HCT116 (cell line): ENCODE measurements around the gene PLEKHG3. TPM values are rescaled to one million over a fixed set of nuclear protein-coding genes. Genes with fewer than 3 reads are reported as not detected.

ENCODE experiments used
- ATAC-seq: fragments of 200-7000 bp; cut with Tn5 transposase; 2 replicates; pipeline ENCODE4 v1.9.1; 2020; ENCODE audit warnings: mild to moderate bottlenecking, moderate library complexity
- BruUV-seq: library from RNA; stranded (reverse); fragments of 400-500 nt; replicated peaks from 2 replicates; lab custom pipeline; 2021; lab: Mats Ljungman, UMichigan
- CTCF ChIA-PET: fragments of 300-600 bp; sonication (Branson Sonifier 250); formaldehyde crosslinking; loops from one replicate; lab custom pipeline; 2021; ENCODE audit warnings: antibody characterized with exemption; lab: Charles Lee
- POLR2A ChIA-PET: fragments of 300-600, 350-600 bp; sonication (Branson Sonifier 250); formaldehyde crosslinking; loops from one replicate; lab custom pipeline; 2021; ENCODE audit warnings: antibody characterized with exemption; lab: Charles Lee
- RAD21 ChIA-PET, 2 experiments: fragments of 300-600 bp; sonication (Branson Sonifier 250); formaldehyde crosslinking; loops; one replicate each; lab custom pipeline; 2023; ENCODE audit warnings: low total read pairs in 2 of 2; ENCODE audit not compliant: uncharacterized antibody in 2 of 2, unreplicated experiment in 2 of 2, low non-redundant PET in 1 of 2; lab: Charles Lee
- DNase-seq: peaks from one replicate; pipeline ENCODE4 v3.0.0-alpha.2; 2010; ENCODE audit warnings: low read depth, low spot score
- H2AFZ ChIP-seq: fragments of 200-600 bp; shearing (Covaris generic), sonication (generic); 2 replicates; pipeline ENCODE4 v1.6.1; 2017; ENCODE audit warnings: low read depth, mixed run types, mixed read lengths, antibody characterized with exemption, low read length; ENCODE audit not compliant: poor library complexity, severe bottlenecking
- H3K27ac ChIP-seq: 2 replicates; pipeline ENCODE4 v1.5.1; 2012; ENCODE audit warnings: low read depth, low read length
- H3K27me3 ChIP-seq: fragments of 200-600 bp; sonication (generic); 2 replicates; pipeline ENCODE4 v1.6.1; 2016; ENCODE audit warnings: mixed run types, low read length, mixed read lengths; ENCODE audit not compliant: insufficient read depth
- H3K36me3 ChIP-seq, 2 experiments: fragments of 200-500 bp in 1 of 2; fragments of 200-600 bp in 1 of 2; sonication (Bioruptor generic) in 1 of 2; sonication (generic) in 1 of 2; 2 replicates each; pipeline versions ENCODE4 v1.5.1 to v1.6.1; 2014 to 2016; ENCODE audit warnings: low read length in 2 of 2, inconsistent platforms in 1 of 2, mixed read lengths in 1 of 2, mixed run types in 1 of 2; ENCODE audit not compliant: insufficient read depth in 2 of 2, control insufficient read depth in 1 of 2
- H3K4me1 ChIP-seq, 2 experiments: fragments of 200-600 bp in 1 of 2; sonication (generic) in 1 of 2; 2 replicates each; pipeline versions ENCODE4 v1.5.1 to v1.6.1; 2012 to 2017; ENCODE audit warnings: low read length in 2 of 2, inconsistent platforms in 1 of 2, mild to moderate bottlenecking in 1 of 2, mixed read lengths in 1 of 2, mixed run types in 1 of 2, moderate library complexity in 1 of 2; ENCODE audit not compliant: insufficient read depth in 2 of 2, control insufficient read depth in 1 of 2
- H3K4me2 ChIP-seq: fragments of 200-600 bp; sonication (generic); 2 replicates; pipeline ENCODE4 v1.6.1; 2017; ENCODE audit warnings: mixed run types, low read length, mixed read lengths
- H3K4me3 ChIP-seq, 2 experiments: fragments of 200-600 bp in 1 of 2; sonication (generic) in 1 of 2; replicated peaks in 1 of 2; 2 replicates each; pipeline ENCODE4 v1.5.1; 2011 to 2016; ENCODE audit warnings: low read length in 2 of 2, control low read depth in 1 of 2, low read depth in 1 of 2, mild to moderate bottlenecking in 1 of 2, mixed read lengths in 1 of 2, mixed run types in 1 of 2
- H3K79me2 ChIP-seq: fragments of 200-600 bp; sonication (generic); 2 replicates; pipeline ENCODE4 v1.6.1; 2017; ENCODE audit warnings: mild to moderate bottlenecking, mixed run types, low read length, moderate library complexity, mixed read lengths; ENCODE audit not compliant: insufficient read depth
- H3K9ac ChIP-seq: fragments of 200-600 bp; sonication (generic); 2 replicates; pipeline ENCODE4 v1.6.1; 2016; ENCODE audit warnings: low read length, mixed read lengths
- H3K9me2 ChIP-seq: fragments of 200-600 bp; sonication (generic), shearing (Covaris generic); 2 replicates; pipeline ENCODE4 v1.6.1; 2017; ENCODE audit warnings: mixed run types, mild to moderate bottlenecking, moderate library complexity; ENCODE audit not compliant: insufficient read depth
- H3K9me3 ChIP-seq, 2 experiments: fragments of 200-500 bp in 1 of 2; fragments of 200-600 bp in 1 of 2; sonication (Bioruptor generic) in 1 of 2; sonication (generic) in 1 of 2; 2 replicates each; pipeline ENCODE4 v1.6.1; 2014 to 2017; ENCODE audit warnings: low read length in 2 of 2, mixed read lengths in 2 of 2, inconsistent platforms in 1 of 2, low read depth in 1 of 2, mild to moderate bottlenecking in 1 of 2, mixed run types in 1 of 2, moderate library complexity in 1 of 2; ENCODE audit not compliant: control insufficient read depth in 1 of 2, insufficient read depth in 1 of 2
- H4K20me1 ChIP-seq: fragments of 200-600 bp; sonication (generic), shearing (Covaris generic); 2 replicates; pipeline ENCODE4 v1.6.1; 2017; ENCODE audit warnings: mixed run types, mild to moderate bottlenecking, moderate library complexity; ENCODE audit not compliant: insufficient read depth
- EZH2 ChIP-seq: fragments of 200-600 bp; sonication (generic); IDR thresholded peaks from 2 replicates; pipeline ENCODE4 v1.6.1; 2017; ENCODE audit warnings: antibody characterized with exemption, mixed run types
- EZH2phosphoT487 ChIP-seq: fragments of 200-600 bp; IDR thresholded peaks from 2 replicates; pipeline ENCODE4 v1.6.1; 2018; ENCODE audit warnings: antibody characterized with exemption, borderline replicate concordance
- POLR2A ChIP-seq: IDR thresholded peaks from 2 replicates; pipeline ENCODE4 v1.7.0; 2011; ENCODE audit warnings: borderline replicate concordance; ENCODE audit not compliant: insufficient read depth, insufficient read length; ENCODE audit errors: extremely low read depth
- RAD21 ChIP-seq: IDR thresholded peaks from 2 replicates; pipeline ENCODE4 v1.6.1; 2012; ENCODE audit warnings: low read depth, mild to moderate bottlenecking
- YY1 ChIP-seq: IDR thresholded peaks from 2 replicates; pipeline ENCODE4 v1.6.1; 2011; ENCODE audit warnings: low read length, low read depth, moderate library complexity, mild to moderate bottlenecking; ENCODE audit not compliant: insufficient replicate concordance; ENCODE audit errors: extremely low read depth
- ZNF274 ChIP-seq: fragments of 200-500 bp; sonication (Bioruptor generic); IDR thresholded peaks from 2 replicates; pipeline ENCODE4 v1.6.1; 2014; ENCODE audit warnings: mild to moderate bottlenecking, low read depth, low read length, inconsistent platforms
- intact Hi-C: fragments of 100-400 bp; cut with micrococcal nuclease; formaldehyde crosslinking; loops from 2 replicates; pipeline ENCODE4 v1.10.0; 2022
- total RNA-seq: library from RNA; stranded (reverse); gene quantifications from one replicate; pipeline ENCODE4 v1.2.1, GENCODE V29; 2021; ENCODE audit not compliant: unreplicated experiment
- TF ChIP-seq, protein P1 (sequence below): IDR thresholded peaks from 2 replicates; pipeline ENCODE4 v1.6.1; 2011; ENCODE audit warnings: mild to moderate bottlenecking, low read length, moderate library complexity; ENCODE audit not compliant: insufficient replicate concordance; ENCODE audit errors: extremely low read depth
- TF ChIP-seq, protein P2 (sequence below): IDR thresholded peaks from 2 replicates; pipeline ENCODE4 v1.6.1; 2012; ENCODE audit warnings: low read depth

Gene PLEKHG3
- total RNA-seq, 1 experiment from 2014 or later = 55.6 TPM

DNA sequence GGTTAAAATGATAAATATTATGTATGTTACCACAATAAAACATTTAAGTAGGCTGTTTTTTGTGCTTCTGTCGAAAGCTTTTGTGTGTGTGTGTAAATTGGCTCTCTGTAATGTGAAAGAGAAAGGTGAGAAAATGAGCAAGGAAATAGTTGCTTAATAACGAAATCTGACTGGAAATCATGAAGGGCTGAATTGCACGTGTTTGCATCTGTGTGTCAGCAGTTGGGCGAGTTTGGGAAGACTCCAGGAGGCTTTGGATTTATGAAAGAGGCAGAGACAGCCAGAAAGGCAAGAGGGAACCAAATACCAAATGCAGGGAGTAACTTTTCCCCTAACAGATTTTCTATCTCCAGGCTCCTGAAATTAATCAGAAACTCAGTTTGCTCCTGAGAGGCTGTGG, 47.2 kb upstream of the PLEKHG3 start:
- TF ChIP-seq RAD21 (no peak), ZNF274 (no peak), EZH2 (no peak), YY1 (no peak), EZH2phosphoT487 (no peak), POLR2A (no peak)
- TF ChIP-seq, protein P1, sequence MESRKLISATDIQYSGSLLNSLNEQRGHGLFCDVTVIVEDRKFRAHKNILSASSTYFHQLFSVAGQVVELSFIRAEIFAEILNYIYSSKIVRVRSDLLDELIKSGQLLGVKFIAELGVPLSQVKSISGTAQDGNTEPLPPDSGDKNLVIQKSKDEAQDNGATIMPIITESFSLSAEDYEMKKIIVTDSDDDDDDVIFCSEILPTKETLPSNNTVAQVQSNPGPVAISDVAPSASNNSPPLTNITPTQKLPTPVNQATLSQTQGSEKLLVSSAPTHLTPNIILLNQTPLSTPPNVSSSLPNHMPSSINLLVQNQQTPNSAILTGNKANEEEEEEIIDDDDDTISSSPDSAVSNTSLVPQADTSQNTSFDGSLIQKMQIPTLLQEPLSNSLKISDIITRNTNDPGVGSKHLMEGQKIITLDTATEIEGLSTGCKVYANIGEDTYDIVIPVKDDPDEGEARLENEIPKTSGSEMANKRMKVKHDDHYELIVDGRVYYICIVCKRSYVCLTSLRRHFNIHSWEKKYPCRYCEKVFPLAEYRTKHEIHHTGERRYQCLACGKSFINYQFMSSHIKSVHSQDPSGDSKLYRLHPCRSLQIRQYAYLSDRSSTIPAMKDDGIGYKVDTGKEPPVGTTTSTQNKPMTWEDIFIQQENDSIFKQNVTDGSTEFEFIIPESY = no peak
- TF ChIP-seq, protein P2, sequence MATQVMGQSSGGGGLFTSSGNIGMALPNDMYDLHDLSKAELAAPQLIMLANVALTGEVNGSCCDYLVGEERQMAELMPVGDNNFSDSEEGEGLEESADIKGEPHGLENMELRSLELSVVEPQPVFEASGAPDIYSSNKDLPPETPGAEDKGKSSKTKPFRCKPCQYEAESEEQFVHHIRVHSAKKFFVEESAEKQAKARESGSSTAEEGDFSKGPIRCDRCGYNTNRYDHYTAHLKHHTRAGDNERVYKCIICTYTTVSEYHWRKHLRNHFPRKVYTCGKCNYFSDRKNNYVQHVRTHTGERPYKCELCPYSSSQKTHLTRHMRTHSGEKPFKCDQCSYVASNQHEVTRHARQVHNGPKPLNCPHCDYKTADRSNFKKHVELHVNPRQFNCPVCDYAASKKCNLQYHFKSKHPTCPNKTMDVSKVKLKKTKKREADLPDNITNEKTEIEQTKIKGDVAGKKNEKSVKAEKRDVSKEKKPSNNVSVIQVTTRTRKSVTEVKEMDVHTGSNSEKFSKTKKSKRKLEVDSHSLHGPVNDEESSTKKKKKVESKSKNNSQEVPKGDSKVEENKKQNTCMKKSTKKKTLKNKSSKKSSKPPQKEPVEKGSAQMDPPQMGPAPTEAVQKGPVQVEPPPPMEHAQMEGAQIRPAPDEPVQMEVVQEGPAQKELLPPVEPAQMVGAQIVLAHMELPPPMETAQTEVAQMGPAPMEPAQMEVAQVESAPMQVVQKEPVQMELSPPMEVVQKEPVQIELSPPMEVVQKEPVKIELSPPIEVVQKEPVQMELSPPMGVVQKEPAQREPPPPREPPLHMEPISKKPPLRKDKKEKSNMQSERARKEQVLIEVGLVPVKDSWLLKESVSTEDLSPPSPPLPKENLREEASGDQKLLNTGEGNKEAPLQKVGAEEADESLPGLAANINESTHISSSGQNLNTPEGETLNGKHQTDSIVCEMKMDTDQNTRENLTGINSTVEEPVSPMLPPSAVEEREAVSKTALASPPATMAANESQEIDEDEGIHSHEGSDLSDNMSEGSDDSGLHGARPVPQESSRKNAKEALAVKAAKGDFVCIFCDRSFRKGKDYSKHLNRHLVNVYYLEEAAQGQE = no peak
- TF ChIP-seq, all 23 proteins: peak for 0
- RAD21 ChIA-PET = no interaction called here
- ATAC-seq (no peak), DNase-seq (no peak)
- CTCF ChIA-PET = no interaction called here
- Histone ChIP-seq H2AFZ (no peak overlapping the region), H3K9me3 (no peaks in the 10 kb centered on the region), H3K27ac (no peak overlapping the region), H3K4me2 (no peak overlapping the region), H3K27me3 (no peaks in the 10 kb centered on the region), H3K79me2 (no peaks in the 10 kb centered on the region), H3K4me1 (no peaks in the 10 kb centered on the region), H3K9ac (no peak overlapping the region), H3K36me3 (no peaks in the 10 kb centered on the region), H3K9me2 (no peaks in the 10 kb centered on the region), H4K20me1 (no peaks in the 10 kb centered on the region), H3K4me3 (no peak overlapping the region)
- intact Hi-C loops = no loop called here
- POLR2A ChIA-PET = no interaction called here
- no TSS peak for BruUV-seq
